Measurements from ENCODE around the gene HSD17B1. TPM values are rescaled to one million over a fixed set of nuclear protein-coding genes. Genes with fewer than 3 reads are reported as not detected.

HSD17B1 gene
- total and polyA plus RNA-seq, 2 of the 13 experiments (the other 11 are each of a cell fraction or from before 2014, with no cell fraction given), result 0.54 to 0.93 TPM

GRCh38 chr17:42554250-42555121 lies 1.8 kb downstream of the HSD17B1 start (continued):
- TF ChIP-seq YEATS4 (CRISPR knock-in tag; IDR thresholded peaks at IDR 0.05; ENCODE audit: borderline replicate concordance) (peak; percentile 93), NFYC (CRISPR knock-in tag; IDR thresholded peaks at IDR 0.05) (peak; percentile 37; the same call in 1 of the 2 replicates), FOXK2 (IDR thresholded peaks at IDR 0.05) (no peak), ZNF30 (CRISPR knock-in tag; IDR thresholded peaks at IDR 0.05) (0 out of 2 replicates have a peak, but pooled peaks have one; percentile 3), AHDC1 (CRISPR knock-in tag; IDR thresholded peaks at IDR 0.05; ENCODE audit: borderline replicate concordance) (peak; percentile 52; the same call in 1 of the 2 replicates), GPBP1L1 (CRISPR knock-in tag; IDR thresholded peaks at IDR 0.05) (no peak), BHLHE40 (IDR thresholded peaks at IDR 0.05; ENCODE audit: low read length) (no peak), HBP1 (CRISPR knock-in tag; IDR thresholded peaks at IDR 0.05; ENCODE audit: low read depth) (peak; percentile 92), EHMT2 (IDR thresholded peaks at IDR 0.05; ENCODE audit: borderline replicate concordance, low read depth, low read length) (no peak), NFE2L2 (IDR thresholded peaks at IDR 0.05; ENCODE audit: low read length) (no peak), ZSCAN21 (CRISPR knock-in tag; IDR thresholded peaks at IDR 0.05; ENCODE audit: borderline replicate concordance) (peak; percentile 95), SMAD1 (CRISPR knock-in tag; IDR thresholded peaks at IDR 0.05; ENCODE audit: borderline replicate concordance, low read depth) (no peak), MAZ (IDR thresholded peaks at IDR 0.05; ENCODE audit: borderline replicate concordance, low read depth, low read length) (peak; percentile 76; the same call in 1 of the 2 replicates), MAZ (CRISPR knock-in tag; IDR thresholded peaks at IDR 0.05; ENCODE audit: low read depth) (peak; percentile 97), ATF4 (CRISPR knock-in tag; IDR thresholded peaks at IDR 0.05) (peak in 1 of 2 experiments; percentile 66; a peak in 1 of 4 replicates), ZNF781 (CRISPR knock-in tag; IDR thresholded peaks at IDR 0.05; ENCODE audit: borderline replicate concordance, not compliant biosample characterization) (peak; percentile 74), PPARG (CRISPR knock-in tag; conservative IDR thresholded peaks at IDR 0.05) (peak; percentile 61; the same call in 1 of the 2 replicates), PLRG1 (conservative IDR thresholded peaks at IDR 0.05) (no peak)
